ENCODE measurements around the gene HOXA9.
A peak's percentile ranks its signal among the peaks of the same experiment; 100 is the strongest.

The HOXA9 gene

GRCh38 chr7:27164045-27164366, 1.3 kb downstream of the HOXA9 start:
- CTCF ChIA-PET: no interaction called here

GRCh38 chr7:27163288-27164044, 1.9 kb downstream of the HOXA9 start:
- no peaks in the 10 kb centered on the region for H3K9me3 Mint-ChIP-seq
- DNase-seq: no peak
- H3K4me1 Mint-ChIP-seq: peaks cover 17% of the 10 kb centered on the region
- H3K4me3 Mint-ChIP-seq: no peak overlapping the region
- CTCF ChIA-PET: interaction anchor here (0.8 to 3.6 kb wide), 5 partner anchors 13 to 1303 kb away, joined by 3 to 36 read pairs (median 3); no protein-coding TSS in a partner anchor
- H3K36me3 Mint-ChIP-seq: peaks cover 3% of the 10 kb centered on the region
- H3K27ac Mint-ChIP-seq: no peak overlapping the region
- peaks cover 99% of the 10 kb centered on the region for H3K27me3 Mint-ChIP-seq

More at GRCh38 chr7:27164045-27164366, 1.3 kb downstream of the HOXA9 start:
- DNase-seq: no peak
- Mint-ChIP-seq H3K27ac (peak overlapping the region; percentile 43), H3K36me3 (no peaks in the 10 kb centered on the region), H3K4me1 (peaks cover 19% of the 10 kb centered on the region), H3K27me3 (peaks cover 99% of the 10 kb centered on the region), H3K9me3 (no peaks in the 10 kb centered on the region), H3K4me3 (no peak overlapping the region)

- H3K36me3 Mint-ChIP-seq: peaks cover 5% of the 10 kb centered on the region
- no peaks in the 10 kb centered on the region for H3K9me3 Mint-ChIP-seq
- no peak for DNase-seq
- H3K4me3 Mint-ChIP-seq: no peak overlapping the region
- CTCF ChIA-PET: interaction anchor here (0.8 to 3.6 kb wide), 7 partner anchors 12 to 1303 kb away, joined by 3 to 36 read pairs (median 3); no protein-coding TSS in a partner anchor
- H3K27ac Mint-ChIP-seq: no peak overlapping the region
- peaks cover 99% of the 10 kb centered on the region for H3K27me3 Mint-ChIP-seq
- peaks cover 17% of the 10 kb centered on the region for H3K4me1 Mint-ChIP-seq
Measured at GRCh38 chr7:27162561-27163287, 2.6 kb downstream of the HOXA9 start.

GRCh38 chr7:27161721-27162560, 3.4 kb downstream of the HOXA9 start:
- CTCF ChIA-PET: interaction anchor here (1.0 to 3.6 kb wide), 10 partner anchors 11 to 1302 kb away, joined by 3 to 36 read pairs (median 6); no protein-coding TSS in a partner anchor
- peak overlapping the region; percentile 42 for H3K27ac Mint-ChIP-seq
- H3K9me3 Mint-ChIP-seq: no peaks in the 10 kb centered on the region
- peaks cover 13% of the 10 kb centered on the region for H3K4me1 Mint-ChIP-seq
- H3K27me3 Mint-ChIP-seq: peaks cover 99% of the 10 kb centered on the region
- peaks cover 5% of the 10 kb centered on the region for H3K36me3 Mint-ChIP-seq
- no peak for DNase-seq
- no peak overlapping the region for H3K4me3 Mint-ChIP-seq

- no peak for DNase-seq
- Mint-ChIP-seq H3K4me1 (peaks cover 13% of the 10 kb centered on the region), H3K27ac (peak overlapping the region; percentile 33), H3K4me3 (peak overlapping the region; percentile 60), H3K9me3 (no peaks in the 10 kb centered on the region), H3K27me3 (peaks cover 99% of the 10 kb centered on the region), H3K36me3 (peaks cover 5% of the 10 kb centered on the region)
- CTCF ChIA-PET: interaction anchor here (0.6 to 3.6 kb wide), 19 partner anchors 11 to 1269 kb away, joined by 3 to 36 read pairs (median 4); no protein-coding TSS in a partner anchor
Measured at GRCh38 chr7:27161214-27161720, 4.1 kb downstream of the HOXA9 start.

GRCh38 chr7:27160546-27161213, 4.7 kb downstream of the HOXA9 start:
- Mint-ChIP-seq H3K27me3 (peaks cover 99% of the 10 kb centered on the region), H3K9me3 (no peaks in the 10 kb centered on the region), H3K4me3 (peak overlapping the region; percentile 60), H3K27ac (peak overlapping the region; percentile 33), H3K36me3 (peaks cover 5% of the 10 kb centered on the region), H3K4me1 (peaks cover 13% of the 10 kb centered on the region)
- CTCF ChIA-PET: interaction anchor here (0.6 to 3.6 kb wide), 19 partner anchors 10 to 1268 kb away, joined by 3 to 36 read pairs (median 4); no protein-coding TSS in a partner anchor
- peak; percentile 82 for DNase-seq

GRCh38 chr7:27160145-27160545, 5.2 kb downstream of the HOXA9 start:
- Mint-ChIP-seq H3K4me1 (peaks cover 16% of the 10 kb centered on the region), H3K36me3 (peaks cover 5% of the 10 kb centered on the region), H3K27ac (peak overlapping the region; percentile 25), H3K9me3 (peaks cover 1% of the 10 kb centered on the region), H3K4me3 (peak overlapping the region; percentile 44), H3K27me3 (peaks cover 99% of the 10 kb centered on the region)
- CTCF ChIA-PET: interaction anchor here (1.2 to 3.6 kb wide), 6 partner anchors 9 to 790 kb away, joined by 3 to 36 read pairs (median 6); no protein-coding TSS in a partner anchor
- peak; percentile 24 for DNase-seq

- CTCF ChIA-PET: interaction anchor here (0.7 to 1.4 kb wide), 3 partner anchors 20 to 63 kb away, joined by 3 to 5 read pairs (median 4); no protein-coding TSS in a partner anchor
- DNase-seq: peak; percentile 12
- peaks cover 21% of the 10 kb centered on the region for H3K4me1 Mint-ChIP-seq
- peak overlapping the region; percentile 25 for H3K27ac Mint-ChIP-seq
- H3K4me3 Mint-ChIP-seq: peak overlapping the region; percentile 43
- H3K9me3 Mint-ChIP-seq: peaks cover 1% of the 10 kb centered on the region
- H3K27me3 Mint-ChIP-seq: peaks cover 99% of the 10 kb centered on the region
- H3K36me3 Mint-ChIP-seq: peaks cover 6% of the 10 kb centered on the region
Measured at GRCh38 chr7:27159266-27160144, 5.8 kb downstream of the HOXA9 start.

- peaks cover 21% of the 10 kb centered on the region for H3K4me1 Mint-ChIP-seq
- H3K27ac Mint-ChIP-seq: peak overlapping the region; percentile 80
- CTCF ChIA-PET: interaction anchor here (1.2 to 1.4 kb wide), 2 partner anchors 21 to 52 kb away, joined by 4 to 5 read pairs; no protein-coding TSS in a partner anchor
- H3K9me3 Mint-ChIP-seq: peaks cover 1% of the 10 kb centered on the region
- DNase-seq: peak; percentile 12
- no peak overlapping the region for H3K4me3 Mint-ChIP-seq
- H3K36me3 Mint-ChIP-seq: peaks cover 6% of the 10 kb centered on the region
- peaks cover 99% of the 10 kb centered on the region for H3K27me3 Mint-ChIP-seq
Measured at GRCh38 chr7:27158436-27159265, 6.7 kb downstream of the HOXA9 start.

- peak; percentile 14 for DNase-seq
- peaks cover 21% of the 10 kb centered on the region for H3K4me1 Mint-ChIP-seq
- peak overlapping the region; percentile 48 for H3K4me3 Mint-ChIP-seq
- H3K27ac Mint-ChIP-seq: peak overlapping the region; percentile 80
- CTCF ChIA-PET: interaction anchor here (1.4 kb wide), 1 partner anchor 53 kb away, joined by 5 read pairs; no protein-coding TSS in a partner anchor
- peaks cover 100% of the 10 kb centered on the region for H3K27me3 Mint-ChIP-seq
- H3K36me3 Mint-ChIP-seq: peaks cover 6% of the 10 kb centered on the region
- H3K9me3 Mint-ChIP-seq: peaks cover 1% of the 10 kb centered on the region
Measured at GRCh38 chr7:27157702-27158431, 7.5 kb downstream of the HOXA9 start.

Measured in activated naive CD4-positive, alpha-beta T cell treated with anti-CD3 and anti-CD28 coated beads, Interleukin-2, amount 10 ng/mL, durations not matched to agents 7 days and 5 days (primary cell).